GM21723 (cell line): Measurements from ENCODE around the gene KAZN.

Experiments used
- ATAC-seq: cut with Tn5 transposase; IDR thresholded peaks from one replicate; pipeline ENCODE4 v1.9.1; 2021; ENCODE audit warnings: mild to moderate bottlenecking, moderate library complexity; ENCODE audit not compliant: unreplicated experiment

KAZN gene

DNA sequence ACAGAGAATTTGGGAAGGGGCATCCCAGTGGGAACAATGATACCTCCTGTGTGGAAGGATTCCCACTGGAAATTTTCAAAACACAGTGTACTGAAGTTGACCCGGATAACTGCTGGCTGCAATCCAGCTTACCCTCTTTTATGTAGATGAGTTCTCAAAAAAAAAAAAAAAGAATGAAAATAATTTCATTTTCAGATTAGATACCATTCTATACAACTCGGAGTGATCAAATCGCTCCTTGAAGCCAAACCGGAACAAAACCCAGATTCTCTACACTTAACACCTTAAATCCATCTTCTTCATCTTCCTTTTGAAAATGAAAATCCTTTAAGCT, 69.1 kb downstream of the KAZN start:
- ATAC-seq = no peak

DNA sequence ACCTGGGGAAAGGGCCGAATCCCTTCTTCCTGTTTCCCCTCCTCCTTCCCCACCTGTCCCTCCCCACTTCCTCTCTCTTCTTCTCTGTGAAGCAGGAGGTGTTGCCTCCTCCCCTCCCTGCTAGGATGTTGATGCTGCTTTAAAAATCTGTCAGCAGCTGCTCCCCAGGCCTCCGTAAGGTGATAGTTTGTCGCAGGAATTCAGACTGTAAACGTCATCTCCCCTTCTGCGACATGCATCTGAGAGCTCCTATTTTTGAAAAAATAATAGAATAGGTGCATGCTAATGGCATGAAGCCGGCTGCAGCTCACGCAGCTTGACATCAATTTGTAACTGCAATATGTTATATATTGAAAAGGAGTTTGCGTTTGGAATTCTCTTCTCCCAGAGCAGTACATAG, 70.1 kb downstream of the KAZN start:
- ATAC-seq = no peak

DNA sequence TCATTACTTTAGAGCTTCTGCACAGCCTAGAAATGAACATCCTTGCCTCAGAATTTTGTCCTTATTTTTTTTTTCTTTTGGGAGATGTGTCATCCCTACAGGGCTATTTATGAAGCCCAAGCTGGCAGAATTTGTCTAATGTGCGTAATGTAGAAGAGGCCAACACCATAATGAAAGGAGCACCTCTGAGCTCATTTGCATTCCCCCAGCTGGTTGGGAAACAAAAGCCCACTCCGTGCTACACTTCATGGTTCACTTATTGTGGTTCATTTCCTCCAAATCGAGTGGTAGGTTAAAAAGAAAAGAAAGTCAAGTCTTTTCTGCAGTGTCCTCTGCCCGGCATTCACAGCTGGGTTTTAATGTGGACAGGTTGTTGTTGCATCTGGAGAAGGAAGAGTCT, 73.5 kb downstream of the KAZN start:
- no peak for ATAC-seq

DNA sequence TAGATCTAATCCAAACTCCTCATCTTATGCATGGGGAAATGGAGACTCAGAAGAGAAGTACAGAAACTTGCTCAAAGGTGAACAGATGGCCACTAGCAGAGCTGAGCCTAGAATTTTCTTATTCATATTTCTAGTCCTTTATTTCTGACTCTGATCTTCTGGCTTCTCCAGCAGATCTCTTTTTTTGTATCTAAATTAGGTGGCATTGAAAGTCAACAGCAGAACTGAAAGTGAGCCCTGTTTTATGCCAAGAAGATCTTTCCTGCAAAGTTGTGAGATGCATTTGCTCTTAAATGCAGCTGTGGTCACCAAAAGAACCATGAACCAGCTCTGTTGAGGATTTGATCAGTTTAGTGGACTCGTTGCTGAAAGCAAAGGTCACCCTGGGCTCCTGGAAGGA, 75.5 kb downstream of the KAZN start:
- ATAC-seq = no peak

DNA sequence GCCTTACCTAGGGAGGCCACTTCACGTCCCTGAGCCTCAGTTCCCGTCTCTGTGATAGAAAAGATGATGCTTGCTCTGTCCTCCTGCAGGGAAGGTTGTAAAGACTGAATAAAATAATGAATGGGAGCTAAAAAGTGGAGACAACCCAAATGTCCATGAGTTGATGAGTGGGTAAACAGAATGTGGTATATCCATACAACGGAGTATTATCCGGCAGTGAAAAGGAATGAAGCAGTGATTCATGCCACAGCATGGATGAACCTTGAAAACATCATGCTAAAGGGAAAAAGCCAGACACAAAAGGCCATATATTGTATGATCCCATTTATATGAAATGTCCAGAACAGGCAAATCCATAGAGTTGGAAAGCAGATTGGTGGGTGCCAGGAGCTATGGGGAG, 77.9 kb downstream of the KAZN start:
- ATAC-seq = no peak

DNA sequence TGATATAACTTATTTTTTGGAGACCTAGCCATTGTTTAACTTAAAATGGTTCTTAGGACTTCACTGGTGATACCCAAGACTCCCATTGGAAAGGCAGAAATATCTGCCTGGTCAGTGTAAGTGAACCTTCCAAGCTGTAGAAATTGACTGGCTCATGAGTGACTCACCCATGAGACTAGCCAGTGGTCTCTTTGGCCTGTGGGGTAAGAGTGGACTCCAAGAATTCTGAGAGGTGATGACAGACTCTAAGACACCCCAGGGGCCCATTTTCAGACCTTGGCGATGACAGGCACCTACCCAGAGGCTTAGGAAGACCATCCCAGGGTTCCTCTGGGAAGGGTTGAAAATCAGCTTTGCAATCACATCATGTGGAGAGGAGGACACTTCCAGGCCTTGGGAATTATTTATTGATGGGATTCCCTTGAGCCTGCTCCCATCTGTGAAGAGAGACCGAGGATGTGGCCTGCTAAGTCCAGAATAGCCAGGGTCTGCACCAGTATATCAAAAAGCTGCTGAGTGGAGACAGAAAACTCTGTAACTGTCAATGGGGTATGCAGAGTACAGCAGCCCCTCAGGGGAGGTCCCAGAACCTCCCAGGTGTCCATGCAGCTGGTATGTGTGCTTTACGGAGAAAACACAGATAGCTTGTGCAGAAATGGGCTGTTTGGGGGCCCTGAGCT, 78.9 kb downstream of the KAZN start:
- no peak for ATAC-seq

DNA sequence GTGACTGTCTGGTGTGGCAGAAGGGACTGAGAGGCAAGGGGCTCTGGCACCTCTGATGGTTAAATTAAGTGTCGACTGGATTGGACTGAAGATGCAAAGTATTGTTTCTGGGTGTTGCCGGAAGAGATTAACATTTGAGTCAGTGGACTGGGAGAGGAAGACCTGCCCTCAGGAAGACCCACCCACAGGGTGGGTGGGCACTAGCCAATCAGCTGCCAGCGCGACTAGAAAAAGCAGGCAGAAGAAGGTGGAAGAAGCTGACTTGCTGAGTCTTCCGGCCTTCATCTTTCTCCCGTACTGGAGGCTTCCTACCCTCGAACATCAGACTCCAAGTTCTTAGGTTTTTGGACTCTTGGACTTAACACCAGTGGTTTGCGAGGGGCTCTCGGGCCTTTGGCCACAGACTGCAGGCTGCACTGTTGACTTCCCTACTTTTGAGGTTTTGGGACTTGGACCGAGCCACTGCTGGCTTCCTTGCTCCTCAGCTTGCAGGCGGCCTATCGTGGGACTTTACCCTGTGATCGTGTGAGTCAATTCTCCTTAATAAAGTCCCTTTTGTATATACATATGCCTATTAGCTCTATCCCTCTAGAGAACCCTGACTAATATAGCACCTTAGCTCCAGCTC, 79.6 kb downstream of the KAZN start:
- no peak for ATAC-seq

DNA sequence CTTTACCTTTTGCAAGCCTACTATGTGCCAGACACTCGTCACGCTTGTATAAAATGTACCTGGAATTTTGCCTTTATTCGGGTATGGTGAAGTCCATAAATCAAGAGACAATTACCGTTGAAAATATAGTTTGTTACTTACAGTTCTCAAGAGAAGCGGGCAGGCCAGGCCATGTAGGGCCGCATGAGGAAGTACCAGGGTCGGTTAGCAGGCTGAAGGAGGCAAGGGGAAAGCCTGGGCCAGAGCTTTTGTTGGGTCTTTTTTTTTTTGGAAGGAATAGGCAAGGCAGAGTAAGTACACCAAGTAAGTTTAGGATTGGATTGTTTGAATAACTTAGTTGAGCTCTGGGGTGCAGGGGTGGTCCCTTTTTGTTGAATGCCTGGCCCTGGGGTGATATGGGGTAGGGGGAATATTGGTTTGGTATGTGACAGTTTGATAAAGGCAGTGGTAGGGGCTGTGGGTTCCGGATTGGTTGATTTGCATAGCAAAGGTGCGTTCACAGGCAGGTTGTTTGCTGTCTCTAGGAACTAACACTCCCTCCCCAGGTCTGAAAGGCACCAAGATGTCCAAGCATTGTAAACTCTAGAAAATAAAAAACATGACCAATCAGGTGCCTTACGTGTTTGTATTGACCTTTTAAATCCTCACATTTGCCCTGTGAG, 80.7 kb downstream of the KAZN start:
- ATAC-seq = no peak

DNA sequence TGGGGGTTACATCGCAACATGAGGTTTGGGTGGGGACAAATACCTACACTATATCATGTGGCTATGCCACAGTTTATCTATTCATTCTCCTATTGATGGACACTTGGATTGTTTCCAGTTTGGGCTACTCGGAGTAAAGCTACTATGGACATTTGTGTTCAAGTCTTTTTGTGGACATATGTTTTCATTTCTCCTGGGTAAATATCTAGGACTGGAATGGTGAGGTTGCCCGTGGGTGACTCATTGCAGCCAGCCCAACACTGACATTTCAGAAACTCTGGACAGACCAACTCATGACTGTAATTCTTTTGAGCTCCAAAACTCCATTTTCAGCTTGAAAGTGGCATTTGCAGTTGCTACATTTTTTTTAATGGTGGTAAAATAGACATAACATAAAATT, 82.7 kb downstream of the KAZN start:
- no peak for ATAC-seq

DNA sequence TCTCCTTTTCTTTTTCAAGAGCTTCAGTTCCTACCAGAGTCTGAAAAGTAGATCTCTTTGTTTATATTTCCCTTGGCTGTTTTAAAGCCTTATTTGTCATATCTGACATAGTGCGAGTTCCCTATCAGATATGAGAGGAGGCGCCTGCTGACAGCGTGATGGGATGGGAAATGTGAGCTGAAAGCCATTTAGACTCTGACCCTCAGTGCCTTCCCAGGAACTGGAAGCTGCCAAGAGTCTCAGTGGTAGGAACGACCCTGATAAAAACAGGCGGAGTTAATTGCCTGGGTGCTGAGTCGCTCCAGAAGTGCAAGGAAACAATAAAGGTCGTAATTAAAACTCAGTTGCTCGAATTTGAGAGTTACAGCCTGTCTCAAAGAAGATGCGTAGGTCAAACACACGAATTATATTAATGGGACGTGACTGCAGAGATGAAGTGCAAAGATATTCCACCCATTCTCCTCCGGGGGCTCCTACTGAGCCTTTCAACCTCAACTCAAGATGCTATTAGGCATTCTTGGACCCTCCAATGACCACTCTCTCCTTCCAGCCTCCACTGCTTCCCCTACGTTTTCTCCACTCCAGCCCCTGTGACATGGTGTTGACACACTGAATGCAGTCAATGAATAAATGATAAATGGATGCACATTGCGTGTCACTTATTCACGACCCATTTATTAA, 84.6 kb downstream of the KAZN start:
- ATAC-seq = no peak

DNA sequence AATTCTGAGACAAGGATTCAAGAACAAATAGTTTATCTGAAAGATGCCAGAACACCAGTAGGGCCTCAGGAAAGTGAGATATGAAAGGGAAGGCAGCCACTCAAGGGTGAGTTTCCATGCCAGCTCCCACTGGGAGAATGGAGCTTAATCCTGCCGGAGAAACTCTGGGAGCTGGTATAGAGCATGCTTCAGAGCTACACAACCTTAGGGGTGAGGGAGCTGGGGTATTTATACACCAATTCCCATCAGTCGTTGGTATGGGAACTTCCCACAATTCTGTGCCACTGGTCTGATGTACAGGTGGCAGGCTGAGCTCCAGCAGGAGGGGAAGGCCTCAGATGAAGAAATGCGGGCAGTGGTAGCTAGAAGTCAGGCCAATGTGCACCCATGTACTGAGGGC, 86.6 kb downstream of the KAZN start:
- ATAC-seq = no peak

DNA sequence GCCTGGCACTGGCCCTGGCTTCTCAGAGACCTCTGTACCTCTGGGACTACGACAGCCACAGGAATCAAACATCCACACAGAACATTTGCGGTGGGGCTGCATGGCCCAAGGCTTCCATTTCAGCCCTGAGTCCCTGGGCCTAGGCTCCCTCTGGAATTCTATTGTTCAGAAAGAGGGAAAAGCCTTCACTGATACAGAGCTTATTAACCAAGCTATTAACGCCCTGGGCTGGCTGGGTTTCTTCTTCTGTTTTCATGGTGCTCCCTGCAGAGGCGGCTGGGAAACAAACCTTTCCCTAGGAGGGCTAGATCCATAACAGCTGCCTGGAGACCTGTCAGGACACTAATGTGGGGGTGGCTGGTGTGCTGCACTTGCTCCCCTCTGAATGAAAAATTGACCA, 88.2 kb downstream of the KAZN start:
- ATAC-seq = no peak

DNA sequence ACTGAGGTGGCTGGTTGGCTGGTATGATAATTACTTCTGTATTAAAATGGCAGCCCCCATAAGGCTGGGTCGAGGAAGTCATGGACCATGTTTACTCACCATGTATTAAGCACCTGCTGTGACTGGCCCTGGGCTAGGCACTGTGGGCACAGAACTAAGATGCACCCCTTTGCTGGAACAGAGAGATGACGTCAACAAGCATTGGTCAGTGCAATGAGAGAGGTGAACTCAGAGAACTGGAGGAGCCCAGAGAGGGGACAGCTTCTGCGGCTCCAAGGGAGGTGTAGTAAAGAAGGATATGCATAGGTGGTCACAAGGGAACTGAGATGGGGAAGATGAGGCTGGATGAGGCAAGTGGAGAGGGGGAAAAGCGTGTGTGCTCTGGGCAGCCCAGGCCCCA, 88.7 kb downstream of the KAZN start:
- no peak for ATAC-seq

DNA sequence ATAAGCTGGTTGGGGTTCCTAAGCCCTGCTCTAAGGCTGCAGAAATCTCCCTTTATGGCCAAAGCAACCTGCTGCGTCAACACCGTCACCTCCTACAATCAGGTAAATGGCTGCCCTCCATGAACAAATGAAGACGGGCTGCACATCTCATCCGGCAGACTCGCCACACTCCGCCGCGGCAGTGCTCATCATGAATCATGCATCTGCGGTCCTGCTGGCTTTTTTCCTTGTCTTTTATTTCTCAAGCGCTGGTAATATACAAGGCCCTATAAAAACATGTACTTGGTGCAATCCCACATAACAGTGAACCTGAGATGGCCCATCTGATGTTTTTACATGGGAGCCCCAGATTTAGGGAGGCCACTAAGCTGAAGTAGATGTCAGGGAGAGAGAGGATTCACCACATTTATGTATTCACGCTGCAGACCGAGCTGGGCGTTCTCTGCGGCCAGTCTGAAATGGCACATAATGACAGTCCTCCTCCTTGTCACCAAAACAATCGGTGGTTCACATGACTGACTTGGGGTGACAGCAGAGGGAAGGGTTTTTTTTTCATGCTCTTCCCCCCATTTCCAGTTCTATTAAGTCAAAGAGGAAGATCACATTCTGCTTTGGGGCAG, 91.6 kb downstream of the KAZN start:
- ATAC-seq = no peak

DNA sequence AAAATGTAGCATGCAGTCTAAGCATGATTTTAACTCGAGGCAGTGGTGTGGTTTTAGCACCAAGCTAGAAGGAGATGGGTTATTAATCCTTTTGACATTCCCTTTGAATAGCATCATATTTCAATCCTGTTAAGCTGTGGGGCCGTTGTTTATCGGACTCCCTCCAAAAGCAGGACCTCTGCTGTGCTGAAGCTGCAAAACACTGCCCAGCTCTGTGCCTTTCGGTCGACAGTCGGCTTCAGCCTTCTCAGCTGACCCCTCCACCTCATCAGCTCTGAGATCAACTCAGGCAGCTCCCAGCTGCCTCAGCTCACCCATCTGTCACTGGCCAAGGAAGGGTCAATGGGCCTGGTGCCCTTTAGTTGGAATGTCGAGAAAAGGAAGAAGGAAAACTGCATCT, 95.5 kb downstream of the KAZN start:
- no peak for ATAC-seq

DNA sequence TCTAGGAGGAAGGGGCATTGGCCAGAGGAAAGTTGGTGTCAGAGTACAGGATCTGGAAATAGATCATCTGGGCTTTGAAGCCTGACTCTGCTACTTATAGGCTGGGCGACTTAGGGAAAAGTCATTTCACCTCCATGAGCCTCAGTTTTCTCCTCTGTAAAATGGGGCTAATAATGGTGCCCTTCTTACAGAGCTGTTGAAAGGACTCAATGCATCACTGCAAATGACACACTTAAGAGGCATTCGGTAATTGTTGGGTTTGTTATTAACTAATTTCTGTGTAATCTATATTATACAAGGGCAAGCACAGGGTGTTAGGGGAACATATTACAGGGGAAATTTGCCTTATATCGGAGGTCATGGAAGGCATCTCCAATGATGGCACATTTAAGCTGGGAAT, 96.1 kb downstream of the KAZN start:
- ATAC-seq = no peak

DNA sequence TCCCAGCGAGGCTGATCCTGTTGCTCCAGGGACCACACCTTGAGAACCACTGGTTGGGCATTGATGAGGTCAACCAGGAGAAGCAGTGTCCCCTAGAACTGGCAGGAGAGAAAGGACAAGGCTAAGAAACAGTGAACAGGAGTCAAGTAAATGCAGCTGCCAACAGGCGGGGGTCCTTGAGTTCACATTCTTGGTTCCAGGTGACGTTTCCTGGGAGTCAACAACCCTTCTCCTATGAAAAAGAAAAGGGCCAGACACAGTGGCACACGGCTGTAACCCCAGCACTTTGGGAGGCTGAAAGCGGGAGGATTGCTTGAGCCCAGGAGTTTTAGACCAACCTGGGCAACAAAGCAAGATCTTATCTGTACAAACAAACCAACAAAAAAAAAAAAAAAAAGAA, 98.3 kb downstream of the KAZN start:
- no peak for ATAC-seq

DNA sequence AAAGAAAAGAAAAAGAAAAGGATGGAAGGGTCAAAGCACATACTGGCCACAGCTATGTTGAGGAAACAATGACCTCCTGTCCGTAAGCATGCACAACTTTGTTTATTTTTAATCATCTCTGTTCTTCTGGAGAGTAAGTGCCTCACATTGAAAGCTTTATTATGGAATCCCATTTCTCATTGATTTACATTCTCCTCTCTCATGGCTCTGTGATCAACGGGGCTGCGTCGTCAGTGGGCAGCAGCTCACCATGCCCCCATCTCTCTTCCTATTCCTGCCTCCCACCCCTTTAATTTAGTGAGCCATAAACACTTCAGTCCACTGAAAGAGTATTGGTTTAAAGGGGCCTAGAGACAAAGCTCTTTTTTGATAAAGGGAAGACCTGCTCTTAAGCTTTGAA, 98.9 kb downstream of the KAZN start:
- ATAC-seq = no peak

DNA sequence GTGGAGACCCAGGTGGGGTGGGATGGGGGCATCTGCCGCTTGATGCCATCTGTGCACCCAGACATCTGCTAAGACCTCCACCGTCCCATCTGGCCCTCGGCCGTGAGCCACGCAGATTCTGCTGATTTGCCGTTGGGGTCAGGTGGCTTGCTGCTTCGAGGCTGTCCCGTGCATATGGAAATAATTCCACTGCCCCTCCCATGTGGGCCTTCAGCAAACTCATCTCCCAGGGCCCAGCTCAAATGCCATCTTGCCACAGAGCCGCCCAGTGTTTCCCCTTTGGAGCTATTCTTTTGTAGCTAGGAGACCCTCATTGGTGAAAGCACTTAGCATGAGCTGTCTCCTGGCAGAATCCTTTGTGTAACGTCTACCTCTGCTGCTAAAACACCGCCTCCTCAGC, 99.8 kb downstream of the KAZN start:
- no peak for ATAC-seq

DNA sequence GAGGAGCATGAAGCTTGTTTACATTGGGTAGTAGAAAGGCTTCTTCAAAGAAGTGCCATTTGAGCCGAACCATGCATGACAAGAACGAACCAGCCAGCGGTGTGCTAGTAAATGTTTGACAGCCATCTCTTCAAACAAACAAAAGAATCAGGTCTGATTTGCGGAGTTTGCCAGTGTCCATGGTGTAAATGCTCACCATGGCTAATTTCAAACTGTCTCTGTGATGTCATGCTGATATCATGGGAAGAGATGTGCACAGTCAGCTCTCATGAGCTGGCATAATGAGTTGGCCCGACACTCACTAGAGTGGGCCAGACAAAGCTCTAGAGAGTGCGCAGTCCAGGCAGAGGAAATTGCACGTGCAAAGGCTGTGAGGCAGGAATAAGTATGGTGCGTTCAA, 101.1 kb downstream of the KAZN start:
- no peak for ATAC-seq

DNA sequence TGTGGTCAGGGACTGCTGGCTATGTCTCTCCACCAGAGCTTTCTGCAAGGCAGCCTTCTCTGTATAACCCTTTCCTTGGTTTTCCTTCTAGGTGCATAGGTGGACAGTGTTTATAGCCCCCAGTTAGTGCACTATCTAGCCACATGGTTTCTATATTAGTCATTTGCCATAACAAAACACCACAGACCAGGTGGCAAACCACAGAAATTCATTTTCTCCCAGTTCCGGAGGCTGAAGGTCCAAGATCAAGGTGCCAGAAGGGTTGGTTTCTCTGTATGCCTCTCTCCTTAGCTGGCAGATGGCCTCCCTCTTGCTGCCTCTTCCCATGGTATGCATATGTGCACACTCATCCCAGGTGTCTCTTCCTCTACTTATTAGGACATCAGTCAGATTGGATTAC, 106.4 kb downstream of the KAZN start:
- no peak for ATAC-seq

DNA sequence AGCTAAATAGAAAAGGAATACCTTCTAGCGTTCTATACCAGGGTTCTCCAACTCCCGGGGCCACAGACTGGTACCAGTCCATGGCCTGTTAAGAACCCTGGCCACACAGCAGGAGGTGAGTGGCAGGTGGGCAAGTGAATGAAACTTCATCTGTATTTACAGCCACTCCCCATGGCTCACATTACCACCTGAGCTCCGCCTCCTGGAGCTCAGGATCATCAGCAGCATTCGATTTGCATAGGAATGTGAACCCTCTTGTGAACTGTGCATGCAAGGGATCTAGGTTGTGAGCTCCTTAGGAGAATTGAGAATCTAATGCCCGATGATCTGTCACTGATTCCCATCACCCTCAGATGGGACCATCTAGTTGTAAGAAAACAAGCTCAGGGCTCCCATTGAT, 107.3 kb downstream of the KAZN start:
- ATAC-seq = no peak
